HG03095 (cell line): ENCODE measurements around the gene CACHD1.

ENCODE experiments used
- ATAC-seq: cut with Tn5 transposase; IDR thresholded peaks from one replicate; pipeline ENCODE4 v1.9.1; 2021; ENCODE audit warnings: moderate library complexity; ENCODE audit not compliant: unreplicated experiment

CACHD1 gene

GRCh38 chr1:64472805-64473204, 2.9 kb downstream of the CACHD1 start:
- no peak for ATAC-seq

DNA sequence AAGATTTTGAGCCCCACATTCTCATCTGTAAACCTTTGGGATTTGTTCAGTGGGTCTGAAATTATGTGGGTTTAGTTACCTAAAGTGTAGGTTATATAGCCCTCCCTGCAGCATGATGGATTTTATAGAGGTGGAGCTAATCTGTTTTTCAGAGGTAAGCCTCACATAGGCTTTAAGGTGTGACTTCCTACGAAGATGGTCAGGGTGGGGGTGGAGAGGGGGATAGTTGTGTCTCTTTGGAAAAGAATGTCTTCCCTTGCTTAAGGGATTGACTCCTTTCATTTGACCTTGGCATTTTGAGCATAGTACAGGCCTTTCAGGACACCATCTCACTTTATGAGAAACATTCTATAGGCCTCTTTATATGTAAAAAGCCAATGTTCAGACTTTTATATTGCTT, 3.4 kb downstream of the CACHD1 start:
- ATAC-seq = no peak

GRCh38 chr1:64474133-64474532, 4.2 kb downstream of the CACHD1 start:
- no peak for ATAC-seq

GRCh38 chr1:64474665-64475439, 4.9 kb downstream of the CACHD1 start:
- ATAC-seq = no peak

DNA sequence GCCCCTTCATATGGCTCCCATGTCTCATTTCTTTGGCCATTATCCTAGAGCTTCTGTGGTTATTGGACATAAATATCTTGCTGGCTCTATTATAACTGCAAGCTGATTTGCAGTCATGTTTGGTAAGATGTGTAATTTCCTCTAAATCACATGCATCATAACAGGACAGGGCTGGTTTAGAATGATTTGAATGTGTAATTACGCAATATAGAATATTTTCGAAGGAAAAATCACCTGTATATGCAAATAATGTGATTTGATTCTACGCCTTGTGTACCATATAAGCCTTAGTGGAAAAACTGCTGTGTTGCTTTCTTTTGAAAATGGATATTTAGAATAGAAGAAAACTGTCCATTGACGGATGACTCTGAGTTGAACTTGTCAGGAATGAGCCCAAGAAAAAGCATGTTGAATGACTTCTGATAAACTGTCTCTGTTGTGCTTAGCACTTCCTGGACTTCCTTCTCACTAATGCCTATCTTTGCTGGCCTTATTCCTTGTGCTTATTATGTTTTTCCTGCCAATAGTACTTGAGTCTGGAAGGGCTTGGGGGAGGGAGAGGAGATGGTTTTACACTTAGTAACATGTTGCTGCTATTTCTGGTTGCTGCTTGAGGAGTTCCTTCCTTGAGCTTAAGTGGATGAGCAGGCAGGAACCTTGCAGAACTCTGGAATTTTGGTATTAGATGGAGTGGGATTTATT, 6.5 kb downstream of the CACHD1 start:
- no peak for ATAC-seq

- no peak for ATAC-seq
Observed at GRCh38 chr1:64478594-64479470, 8.9 kb downstream of the CACHD1 start.

GRCh38 chr1:64479874-64480273, 9.9 kb downstream of the CACHD1 start:
- no peak for ATAC-seq

DNA sequence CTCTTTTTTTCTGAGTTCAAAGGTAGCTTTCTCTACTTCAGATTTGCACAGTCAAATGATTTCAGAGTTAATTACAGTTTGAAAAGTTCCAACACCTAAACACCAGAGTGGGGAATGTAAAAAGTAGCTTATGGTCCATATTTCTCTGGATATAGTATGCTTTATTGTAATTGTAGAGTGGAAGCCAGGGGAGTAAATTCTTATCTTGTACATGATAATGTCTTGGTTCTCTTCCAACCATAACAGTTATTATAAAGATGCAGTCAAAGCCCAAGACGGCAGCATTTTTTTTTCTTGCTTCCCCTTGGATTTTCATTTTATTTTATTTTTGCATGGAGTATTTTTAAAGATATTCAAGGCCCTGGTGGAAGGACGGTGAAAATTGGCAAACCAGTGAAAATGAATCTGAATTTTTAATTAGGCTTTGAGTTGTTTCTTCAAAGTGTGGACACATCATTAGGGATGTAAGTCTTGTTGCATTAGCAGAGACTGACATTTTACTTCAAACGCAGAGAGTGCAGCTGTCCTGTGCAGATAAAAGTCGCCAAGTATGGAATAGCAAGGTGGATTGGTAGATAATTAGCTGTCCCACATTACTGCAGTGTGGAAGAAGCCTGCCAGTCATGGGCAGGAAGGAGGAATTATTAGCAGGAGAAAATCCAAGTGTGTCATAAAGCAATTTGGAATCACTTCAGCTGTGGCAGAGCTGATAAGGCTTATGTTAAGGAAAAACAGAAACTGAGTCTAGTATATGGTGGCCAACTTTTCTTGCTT, 11.3 kb downstream of the CACHD1 start:
- ATAC-seq = no peak

DNA sequence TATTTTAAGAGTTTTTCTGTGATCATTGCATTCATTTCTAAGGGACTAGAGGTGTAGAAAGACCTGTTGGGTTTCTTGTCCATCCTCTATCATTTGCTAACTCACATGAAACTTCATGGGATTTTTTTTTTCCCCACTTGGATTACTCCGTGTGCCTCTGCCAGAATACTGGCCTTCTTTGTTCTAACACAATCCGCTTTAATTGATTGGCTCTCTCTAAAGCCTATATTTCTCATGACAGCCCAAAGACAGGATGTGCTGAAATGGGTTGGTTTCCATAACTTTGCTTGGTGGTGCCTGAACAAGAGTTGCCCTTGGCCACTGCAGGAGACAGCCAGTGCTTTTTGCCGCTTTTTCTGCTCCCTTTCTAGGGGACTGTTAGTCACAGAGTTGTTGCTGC, 12.2 kb downstream of the CACHD1 start:
- ATAC-seq = no peak

GRCh38 chr1:64482720-64483119, 12.8 kb downstream of the CACHD1 start:
- no peak for ATAC-seq

DNA sequence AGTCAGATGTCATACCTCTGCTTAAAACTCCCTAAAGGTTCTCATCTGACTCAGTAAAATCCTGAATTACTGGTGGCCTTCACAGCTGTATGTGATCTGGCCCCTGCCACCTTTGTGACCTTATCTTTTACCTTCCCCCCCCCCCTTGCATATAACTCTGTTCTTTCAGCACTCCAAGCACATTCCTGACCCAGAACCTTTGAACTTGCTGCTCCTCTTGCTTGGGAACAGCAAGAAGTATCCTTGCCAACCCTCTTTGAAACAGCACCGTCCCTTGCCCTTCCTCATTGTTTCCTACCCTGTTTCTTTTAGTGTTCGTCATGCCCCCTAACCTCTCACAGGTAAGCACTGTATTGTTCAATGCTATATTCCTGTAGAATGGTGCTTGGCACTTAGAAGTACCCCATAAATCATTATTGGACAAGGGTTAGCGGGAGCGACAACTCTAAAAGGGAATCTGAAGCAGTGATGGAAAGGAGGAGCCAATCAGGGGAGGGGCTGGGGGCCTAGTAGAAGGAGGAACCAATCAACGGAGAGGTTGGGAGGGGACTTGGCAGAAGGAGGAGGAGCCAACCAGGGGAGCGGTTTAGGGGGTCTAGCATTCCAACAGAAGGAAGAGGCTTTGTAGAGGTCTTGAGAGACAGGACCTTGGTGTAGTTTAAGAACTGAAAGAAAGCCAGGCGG, 13.9 kb downstream of the CACHD1 start:
- no peak for ATAC-seq

- ATAC-seq = no peak
Observed at GRCh38 chr1:64484651-64485050, 14.7 kb downstream of the CACHD1 start.

- no peak for ATAC-seq
Observed at GRCh38 chr1:64486193-64486592, 16.3 kb downstream of the CACHD1 start.

DNA sequence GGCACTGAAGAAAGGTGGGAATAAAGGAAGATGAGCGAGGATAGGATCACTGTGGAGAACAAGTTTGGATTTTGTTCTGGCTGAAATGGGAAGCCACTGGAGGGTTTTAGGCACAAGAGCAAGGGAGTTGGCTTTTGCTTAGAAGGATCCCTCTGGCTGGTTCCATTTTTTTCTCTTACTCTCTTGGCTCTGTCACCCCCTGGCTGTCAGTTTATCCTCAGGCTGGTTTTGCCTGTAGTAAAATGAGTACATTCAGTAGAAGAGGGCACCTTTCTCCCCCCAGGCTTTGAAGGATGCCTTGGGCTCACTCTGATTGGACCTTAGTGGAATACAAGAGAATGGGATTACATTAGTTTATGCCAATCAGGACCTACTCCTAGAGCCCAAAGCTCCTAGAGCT, 17.1 kb downstream of the CACHD1 start:
- no peak for ATAC-seq

GRCh38 chr1:64488862-64489261, 18.9 kb downstream of the CACHD1 start:
- no peak for ATAC-seq

GRCh38 chr1:64489707-64490106, 19.8 kb downstream of the CACHD1 start:
- ATAC-seq = no peak

GRCh38 chr1:64490213-64490818, 20.4 kb downstream of the CACHD1 start:
- no peak for ATAC-seq

- no peak for ATAC-seq
Observed at GRCh38 chr1:64492424-64492823, 22.5 kb downstream of the CACHD1 start.

DNA sequence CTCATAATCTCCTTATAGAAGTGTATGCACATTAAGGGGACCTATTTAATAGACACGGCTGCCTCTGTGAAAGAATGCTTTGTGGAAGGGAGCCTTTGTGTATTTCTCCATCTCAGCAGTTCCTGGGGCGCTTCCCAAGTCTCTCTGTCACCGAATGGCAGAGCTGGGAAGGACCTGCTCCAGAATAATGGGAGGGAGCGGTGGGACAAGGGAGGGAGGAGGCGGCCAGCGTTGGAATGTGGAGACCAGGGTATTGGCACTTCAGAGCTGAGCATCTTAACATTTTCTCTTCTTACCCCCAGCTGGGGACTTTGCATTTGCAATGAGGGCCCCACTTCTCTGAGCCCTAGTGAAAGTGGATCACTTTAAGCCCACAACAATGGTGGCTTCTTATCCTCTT, 23.9 kb downstream of the CACHD1 start:
- no peak for ATAC-seq

GRCh38 chr1:64494659-64495058, 24.7 kb downstream of the CACHD1 start:
- ATAC-seq = no peak
